ENCODE data around the gene KCNT2. TPM values are rescaled to one million over a fixed set of nuclear protein-coding genes. Genes with fewer than 3 reads are reported as not detected.
"Not testable (repeated sequence)": the region's sequence is repeated elsewhere in the genome, so short reads cannot be mapped to it uniquely, and the experiment has no call there.

Gene KCNT2
- polyA plus RNA-seq, 1 experiment, result 2.0 TPM

GRCh38 chr1:196527919-196528318 lies 80.3 kb downstream of the KCNT2 start:
- DNase-seq (ENCODE audit: low read depth, low spot score), result no peak
- no peaks in the 10 kb centered on the region for H3K9me3 ChIP-seq (ENCODE audit: control insufficient read depth, insufficient read depth, low read length)
- H3K27me3 ChIP-seq (ENCODE audit: control insufficient read depth, insufficient read depth, low read length), result no peaks in the 10 kb centered on the region
- no peak overlapping the region for H3K27ac ChIP-seq (ENCODE audit: low read depth, low read length)
- CTCF ChIA-PET, result no interaction called here
- no peak overlapping the region for H3K4me3 ChIP-seq (ENCODE audit: low read depth, low read length)
- TF ChIP-seq CTCF (IDR thresholded peaks at IDR 0.05; ENCODE audit: low read depth, low read length), result no peak
- POLR2A ChIA-PET, result no interaction called here

GRCh38 chr1:196522574-196523345 lies 85.5 kb downstream of the KCNT2 start:
- CTCF ChIA-PET; H3K27me3 ChIP-seq (ENCODE audit: control insufficient read depth, insufficient read depth, low read length); H3K4me3 ChIP-seq (ENCODE audit: low read depth, low read length); H3K9me3 ChIP-seq (ENCODE audit: control insufficient read depth, insufficient read depth, low read length); POLR2A ChIA-PET; DNase-seq (ENCODE audit: low read depth, low spot score); H3K27ac ChIP-seq (ENCODE audit: low read depth, low read length): not testable (repeated sequence)

- CTCF ChIA-PET, result no interaction called here
- H3K4me3 ChIP-seq (ENCODE audit: low read depth, low read length), result no peak overlapping the region
- H3K9me3 ChIP-seq (ENCODE audit: control insufficient read depth, insufficient read depth, low read length), result no peaks in the 10 kb centered on the region
- POLR2A ChIA-PET, result no interaction called here
- TF ChIP-seq CTCF (IDR thresholded peaks at IDR 0.05; ENCODE audit: low read depth, low read length), result no peak
- H3K27ac ChIP-seq (ENCODE audit: low read depth, low read length), result no peak overlapping the region
- H3K27me3 ChIP-seq (ENCODE audit: control insufficient read depth, insufficient read depth, low read length), result no peaks in the 10 kb centered on the region
- DNase-seq (ENCODE audit: low read depth, low spot score), result no peak
Observed at GRCh38 chr1:196517193-196517592, 91.0 kb downstream of the KCNT2 start.

- Histone ChIP-seq H3K9me3 (ENCODE audit: control insufficient read depth, insufficient read depth, low read length) (no peaks in the 10 kb centered on the region), H3K27ac (ENCODE audit: low read depth, low read length) (no peak overlapping the region), H3K27me3 (ENCODE audit: control insufficient read depth, insufficient read depth, low read length) (no peaks in the 10 kb centered on the region), H3K4me3 (ENCODE audit: low read depth, low read length) (no peak overlapping the region)
- ChIA-PET POLR2A (no interaction called here), CTCF (no interaction called here)
- TF ChIP-seq CTCF (IDR thresholded peaks at IDR 0.05; ENCODE audit: low read depth, low read length), result no peak
- no peak for DNase-seq (ENCODE audit: low read depth, low spot score)
Observed at GRCh38 chr1:196516373-196516772, 91.9 kb downstream of the KCNT2 start.

GRCh38 chr1:196515904-196516303 lies 92.3 kb downstream of the KCNT2 start:
- Histone ChIP-seq H3K4me3 (ENCODE audit: low read depth, low read length) (no peak overlapping the region), H3K27ac (ENCODE audit: low read depth, low read length) (no peak overlapping the region), H3K27me3 (ENCODE audit: control insufficient read depth, insufficient read depth, low read length) (no peaks in the 10 kb centered on the region), H3K9me3 (ENCODE audit: control insufficient read depth, insufficient read depth, low read length) (no peaks in the 10 kb centered on the region)
- no peak for TF ChIP-seq CTCF (IDR thresholded peaks at IDR 0.05; ENCODE audit: low read depth, low read length)
- ChIA-PET POLR2A (no interaction called here), CTCF (interaction anchor here (0.6 kb wide), 1 partner anchor 118 kb away, joined by 3 read pairs; no protein-coding TSS in a partner anchor)
- DNase-seq (ENCODE audit: low read depth, low spot score), result no peak
